HG03460 (cell line): ENCODE data around the gene CBX8.

ENCODE experiments used
- ATAC-seq: cut with Tn5 transposase; IDR thresholded peaks from one replicate; pipeline ENCODE4 v1.9.1; 2021; ENCODE audit not compliant: unreplicated experiment

Gene CBX8

DNA sequence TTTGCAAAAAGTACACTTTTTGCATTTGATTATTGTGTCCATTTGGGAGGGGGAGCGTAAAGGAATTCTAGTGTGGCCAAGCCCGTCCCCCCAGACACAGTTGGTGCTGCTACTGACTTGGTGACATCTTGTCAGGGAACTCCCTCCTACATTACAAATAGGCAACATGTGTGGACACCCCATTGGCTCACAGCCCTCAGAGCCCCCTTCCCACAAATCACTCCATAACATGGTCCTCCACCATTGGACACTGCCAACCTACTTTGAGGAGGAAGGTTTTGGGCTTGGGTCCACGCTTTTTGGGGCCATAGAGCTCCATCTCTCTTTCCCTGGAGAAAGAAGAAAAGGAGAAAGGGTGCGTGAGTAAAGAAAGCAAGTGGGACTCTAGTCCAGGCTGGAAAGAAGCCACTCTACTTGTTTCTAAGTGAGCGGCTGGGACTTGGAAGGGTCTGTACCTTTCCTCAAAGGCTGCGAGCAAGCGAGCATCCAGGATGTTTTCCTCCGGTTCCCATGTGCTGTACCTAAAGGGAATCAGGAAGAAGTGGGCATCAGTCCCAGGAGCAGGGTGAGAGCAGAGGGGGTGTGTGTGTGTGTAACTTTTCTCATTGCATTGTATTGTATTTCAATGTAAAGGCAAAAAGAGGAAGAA, 958 bp downstream of the CBX8 start:
- ATAC-seq, result no peak

GRCh38 chr17:79794659-79795511, 2.0 kb downstream of the CBX8 start:
- ATAC-seq, result no peak

DNA sequence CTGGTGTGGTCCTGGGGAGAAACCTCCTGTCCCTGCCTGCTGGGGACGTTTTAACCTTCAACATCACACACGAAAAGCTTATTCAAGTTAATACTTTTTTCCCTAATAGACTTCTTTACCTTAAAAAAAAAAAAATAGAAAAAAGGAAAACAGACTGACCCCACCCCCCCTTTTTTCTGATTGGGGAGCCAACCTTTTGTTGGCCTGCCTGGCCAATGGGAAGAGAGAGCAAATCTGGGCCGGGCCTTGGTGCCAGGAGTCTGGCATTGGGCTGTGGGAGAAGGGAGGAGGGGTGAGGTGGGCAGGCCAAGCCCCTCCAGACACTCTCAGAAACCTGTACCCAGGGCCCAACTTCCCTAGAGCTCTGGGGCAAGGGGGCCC, 3.0 kb downstream of the CBX8 start:
- no peak for ATAC-seq

- no peak for ATAC-seq
Observed at GRCh38 chr17:79792984-79793923, 3.6 kb downstream of the CBX8 start.

DNA sequence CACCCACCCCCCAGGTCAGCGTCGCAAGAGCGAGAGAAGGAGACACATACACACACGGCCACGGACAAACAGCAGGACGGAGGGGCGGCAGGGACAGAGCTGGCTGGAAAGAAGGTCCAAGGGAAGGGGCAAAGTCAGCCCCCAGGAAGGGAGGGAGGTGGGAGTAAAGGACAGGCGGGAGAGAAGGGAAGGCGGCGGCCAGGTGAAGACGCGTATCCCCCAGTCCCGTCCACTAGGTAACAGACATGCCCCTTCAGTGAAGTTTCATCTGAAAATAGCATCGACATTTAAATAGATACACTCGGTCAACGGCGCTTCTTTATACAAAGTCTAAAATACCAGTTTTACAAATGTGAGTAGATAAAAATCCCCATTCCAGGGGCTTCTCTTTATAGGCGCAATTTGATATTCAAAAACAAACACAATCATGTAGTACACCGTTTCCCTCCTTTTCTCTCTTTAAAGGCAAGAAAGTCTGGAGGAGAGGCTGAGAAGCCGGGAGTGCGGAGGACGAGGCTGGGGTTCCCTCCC, 4.5 kb downstream of the CBX8 start:
- ATAC-seq, result no peak

- no peak for ATAC-seq
Observed at GRCh38 chr17:79791735-79792161, 5.1 kb downstream of the CBX8 start.

- no peak for ATAC-seq
Observed at GRCh38 chr17:79790805-79791734, 5.8 kb downstream of the CBX8 start.

GRCh38 chr17:79789943-79790804, 6.7 kb downstream of the CBX8 start:
- ATAC-seq, result no peak

- ATAC-seq, result no peak
Observed at GRCh38 chr17:79788989-79789942, 7.6 kb downstream of the CBX8 start.

DNA sequence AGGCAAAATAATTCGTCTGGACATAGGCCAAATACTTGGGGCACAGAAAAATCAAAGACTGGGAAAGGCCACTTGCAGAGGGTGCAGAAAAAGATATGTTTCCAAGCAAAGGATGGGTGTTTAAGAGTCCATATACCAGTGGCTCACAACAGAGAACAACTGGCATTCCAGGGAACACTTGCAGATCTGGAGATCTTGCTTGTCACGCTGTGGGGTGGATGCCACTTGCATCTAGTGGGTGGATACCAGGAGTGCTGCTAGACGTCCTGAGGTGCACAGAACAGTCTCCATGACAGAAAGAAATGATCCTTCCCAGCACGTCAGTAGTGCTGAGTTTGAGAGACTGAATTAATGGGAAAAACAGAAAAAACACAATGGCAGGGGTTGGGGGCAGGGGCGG, 8.4 kb downstream of the CBX8 start:
- no peak for ATAC-seq

- ATAC-seq, result no peak
Observed at GRCh38 chr17:79786930-79787643, 9.8 kb downstream of the CBX8 start.

GRCh38 chr17:79785900-79786810, 10.7 kb downstream of the CBX8 start:
- no peak for ATAC-seq

- no peak for ATAC-seq
Observed at GRCh38 chr17:79785017-79785899, 11.6 kb downstream of the CBX8 start.

- ATAC-seq, result no peak
Observed at GRCh38 chr17:79784353-79785016, 12.4 kb downstream of the CBX8 start.

DNA sequence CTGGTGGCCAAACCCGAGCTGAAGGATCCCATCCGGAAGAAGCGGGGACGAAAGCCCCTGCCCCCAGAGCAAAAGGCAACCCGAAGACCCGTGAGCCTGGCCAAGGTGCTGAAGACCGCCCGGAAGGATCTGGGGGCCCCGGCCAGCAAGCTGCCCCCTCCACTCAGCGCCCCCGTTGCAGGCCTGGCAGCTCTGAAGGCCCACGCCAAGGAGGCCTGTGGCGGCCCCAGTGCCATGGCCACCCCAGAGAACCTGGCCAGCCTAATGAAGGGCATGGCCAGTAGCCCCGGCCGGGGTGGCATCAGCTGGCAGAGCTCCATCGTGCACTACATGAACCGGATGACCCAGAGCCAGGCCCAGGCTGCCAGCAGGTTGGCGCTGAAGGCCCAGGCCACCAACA, 13.0 kb downstream of the CBX8 start:
- no peak for ATAC-seq
